Subcutaneous adipose tissue (tissue), 4 donors: ENCODE results near the gene P2RX1. TPM values are rescaled to one million over a fixed set of nuclear protein-coding genes. Genes with fewer than 3 reads are reported as not detected.

ENCODE experiments used
- CTCF ChIP-seq: fragments of 450-650 bp; IDR thresholded peaks from one replicate; pipeline ENCODE4 v1.5.1; 2016; ENCODE audit warnings: low read depth, mild to moderate bottlenecking, control low read depth, antibody characterized with exemption, moderate library complexity
- total RNA-seq, 4 donors: library from RNA; depleted of rRNA; stranded (reverse); fragments of >200 nt; gene quantifications; one replicate each; pipeline ENCODE4 v1.1.0, GENCODE V29; 2016

Gene P2RX1
- total RNA-seq, 4 donors from 2014 or later, result 0.94 to 9.3 (median 1.8) TPM

GRCh38 chr17:3940965-3941698, 24.9 kb upstream of the P2RX1 start:
- no peak for TF ChIP-seq CTCF

GRCh38 chr17:3937359-3937758, 21.1 kb upstream of the P2RX1 start:
- TF ChIP-seq CTCF, result no peak

GRCh38 chr17:3935825-3936355, 19.6 kb upstream of the P2RX1 start:
- TF ChIP-seq CTCF, result no peak

GRCh38 chr17:3935140-3935542, 18.9 kb upstream of the P2RX1 start:
- no peak for TF ChIP-seq CTCF

GRCh38 chr17:3929764-3930163, 13.5 kb upstream of the P2RX1 start:
- TF ChIP-seq CTCF, result no peak

- no peak for TF ChIP-seq CTCF
These were observed 12.9 kb upstream of the P2RX1 start for GRCh38 chr17:3929181-3929580.

GRCh38 chr17:3928406-3928805, 12.1 kb upstream of the P2RX1 start:
- no peak for TF ChIP-seq CTCF
